SK-N-SH treated with all-trans-retinoic acid at 6 μM for 48 hours (cell line): Measurements from ENCODE around the gene RALGAPB.
A peak's percentile ranks its signal among the peaks of the same experiment; 100 is the strongest.

Experiments
- ATAC-seq: fragments of 200-7000 bp; cut with Tn5 transposase; 3 replicates; pipeline ENCODE4 v1.9.1; 2020; ENCODE audit warnings: mild to moderate bottlenecking, moderate library complexity
- ARNTL ChIP-seq: fragments of 450-650 bp; formaldehyde crosslinking; IDR thresholded peaks from 2 replicates; pipeline ENCODE4 v1.5.0; 2020; ENCODE audit warnings: low read depth, mild to moderate bottlenecking, moderate library complexity, borderline replicate concordance
- BACH2 ChIP-seq: fragments of 250-450 bp; sonication (Bioruptor Pico); IDR thresholded peaks from 2 replicates; pipeline ENCODE4 v1.9.0; 2021; ENCODE audit warnings: mild to moderate bottlenecking, borderline replicate concordance
- CREB5 ChIP-seq: fragments of 250-450 bp; sonication (Bioruptor Pico); IDR thresholded peaks from 2 replicates; pipeline ENCODE4 v1.5.1; 2020; ENCODE audit warnings: low read depth, mild to moderate bottlenecking, moderate library complexity
- CSDC2 ChIP-seq: fragments of 250-450 bp; sonication (Bioruptor Pico); IDR thresholded peaks from 2 replicates; pipeline ENCODE4 v1.5.0; 2020; ENCODE audit warnings: mild to moderate bottlenecking, moderate library complexity
- GLIS3 ChIP-seq: fragments of 250-450 bp; sonication (Bioruptor Pico); IDR thresholded peaks from 2 replicates; pipeline ENCODE4 v1.5.0; 2020; ENCODE audit warnings: mild to moderate bottlenecking, moderate library complexity
- ISL1 ChIP-seq: fragments of 250-450 bp; sonication (Bioruptor Pico); IDR thresholded peaks from 2 replicates; pipeline ENCODE4 v2.1.2; 2022; ENCODE audit warnings: mild to moderate bottlenecking, moderate library complexity
- OSR1 ChIP-seq: fragments of 250-450 bp; sonication (Bioruptor Pico); IDR thresholded peaks from 2 replicates; pipeline ENCODE4 v1.8.0; 2022; ENCODE audit warnings: moderate library complexity, mild to moderate bottlenecking, inconsistent platforms
- PATZ1 ChIP-seq: fragments of 250-450 bp; sonication (Bioruptor Pico); IDR thresholded peaks from 2 replicates; pipeline ENCODE4 v1.8.0; 2020; ENCODE audit warnings: mild to moderate bottlenecking, moderate library complexity, borderline replicate concordance
- PPARA ChIP-seq: fragments of 250-450 bp; sonication (Bioruptor Pico); IDR thresholded peaks from 2 replicates; pipeline ENCODE4 v1.5.0; 2020; ENCODE audit warnings: mild to moderate bottlenecking, borderline replicate concordance
- RARB ChIP-seq: fragments of 250-450 bp; sonication (Bioruptor Pico); IDR thresholded peaks from 2 replicates; pipeline ENCODE4 v1.8.0; 2021; ENCODE audit warnings: mild to moderate bottlenecking, moderate library complexity
- SNAI2 ChIP-seq: fragments of 250-450 bp; sonication (Bioruptor Pico); IDR thresholded peaks from 2 replicates; pipeline ENCODE4 v1.5.0; 2020; ENCODE audit warnings: mild to moderate bottlenecking, moderate library complexity
- TCF4 ChIP-seq: fragments of 250-450 bp; sonication (Bioruptor Pico); IDR thresholded peaks from 2 replicates; pipeline ENCODE4 v1.8.0; 2021; ENCODE audit warnings: mild to moderate bottlenecking, moderate library complexity, borderline replicate concordance
- TOX ChIP-seq: fragments of 250-450 bp; sonication (Bioruptor Pico); IDR thresholded peaks from 2 replicates; pipeline ENCODE4 v1.8.0; 2021; ENCODE audit warnings: mild to moderate bottlenecking, moderate library complexity, borderline replicate concordance
- TSHZ2 ChIP-seq: fragments of 250-450 bp; sonication (Bioruptor Pico); IDR thresholded peaks from 2 replicates; pipeline ENCODE4 v1.5.0; 2020; ENCODE audit warnings: mild to moderate bottlenecking, moderate library complexity
- ZC3H10 ChIP-seq: fragments of 250-450 bp; sonication (Bioruptor Pico); IDR thresholded peaks from 2 replicates; pipeline ENCODE4 v1.5.1; 2021; ENCODE audit warnings: mild to moderate bottlenecking, moderate library complexity
- ZFP3 ChIP-seq: fragments of 250-450 bp; sonication (Bioruptor Pico); IDR thresholded peaks from 2 replicates; pipeline ENCODE4 v1.5.0; 2020; ENCODE audit warnings: mild to moderate bottlenecking, moderate library complexity
- ZFP30 ChIP-seq: fragments of 450-650 bp; formaldehyde crosslinking; IDR thresholded peaks from 2 replicates; pipeline ENCODE4 v1.5.0; 2022; ENCODE audit warnings: mild to moderate bottlenecking, moderate library complexity
- ZNF565 ChIP-seq: fragments of 450-650 bp; formaldehyde crosslinking; conservative IDR thresholded peaks from 2 replicates; pipeline ENCODE4 v1.5.0; 2020; ENCODE audit warnings: low read depth, mild to moderate bottlenecking, moderate library complexity
- ZNF70 ChIP-seq: fragments of 450-650 bp; formaldehyde crosslinking; IDR thresholded peaks from 2 replicates; pipeline ENCODE4 v1.5.0; 2020; ENCODE audit warnings: mild to moderate bottlenecking, moderate library complexity

Gene RALGAPB

GRCh38 chr20:38424401-38424800 lies 48.2 kb upstream of the RALGAPB start:
- TF ChIP-seq RARB (CRISPR knock-in tag) (no peak), SNAI2 (CRISPR knock-in tag) (no peak), PPARA (no peak), TCF4 (CRISPR knock-in tag) (no peak), CREB5 (CRISPR knock-in tag) (no peak), CSDC2 (no peak), TOX (no peak), ISL1 (CRISPR knock-in tag) (no peak)
- TF ChIP-seq, all 23 proteins: peak for 0
- no peak for ATAC-seq

GRCh38 chr20:38426006-38426897 lies 46.4 kb upstream of the RALGAPB start:
- TF ChIP-seq RARB (CRISPR knock-in tag) = no peak
- TF ChIP-seq TCF4 (CRISPR knock-in tag) = no peak
- peak; percentile 83 for ATAC-seq

- no peak for ATAC-seq
- TF ChIP-seq CSDC2 (no peak), TSHZ2 (CRISPR knock-in tag) (no peak), ZC3H10 (CRISPR knock-in tag) (no peak), TOX (no peak), ZFP30 (CRISPR knock-in tag) (no peak), BACH2 (CRISPR knock-in tag) (no peak), ZNF70 (CRISPR knock-in tag) (no peak)
These were observed 45.0 kb upstream of the RALGAPB start for GRCh38 chr20:38427655-38428023.

GRCh38 chr20:38428800-38429199 lies 43.8 kb upstream of the RALGAPB start:
- TF ChIP-seq ZFP30 (CRISPR knock-in tag) = no peak
- no peak for TF ChIP-seq SNAI2 (CRISPR knock-in tag)
- no peak for TF ChIP-seq ZFP3 (CRISPR knock-in tag)
- TF ChIP-seq ZNF565 (CRISPR knock-in tag) = no peak
- no peak for TF ChIP-seq OSR1
- no peak for TF ChIP-seq ZNF70 (CRISPR knock-in tag)
- TF ChIP-seq TCF4 (CRISPR knock-in tag) = no peak
- TF ChIP-seq RARB (CRISPR knock-in tag) = no peak
- TF ChIP-seq CREB5 (CRISPR knock-in tag) = no peak
- no peak for TF ChIP-seq TOX
- TF ChIP-seq PPARA = no peak
- no peak for TF ChIP-seq CSDC2
- no peak for TF ChIP-seq TSHZ2 (CRISPR knock-in tag)
- no peak for TF ChIP-seq ARNTL
- TF ChIP-seq BACH2 (CRISPR knock-in tag) = no peak
- TF ChIP-seq GLIS3 (CRISPR knock-in tag) = no peak
- no peak for TF ChIP-seq PATZ1 (CRISPR knock-in tag)
- TF ChIP-seq, all 23 proteins: peak for 0
- no peak for ATAC-seq
